GM19372 (cell line): Measurements from ENCODE around the gene SLC1A4.
"Not testable (repeated sequence)": the region's sequence is repeated elsewhere in the genome, so short reads cannot be mapped to it uniquely, and the experiment has no call there.

Source experiments
- ATAC-seq: cut with Tn5 transposase; IDR thresholded peaks from one replicate; pipeline ENCODE4 v1.9.1; 2021; ENCODE audit warnings: mild to moderate bottlenecking, low read depth, moderate library complexity; ENCODE audit not compliant: unreplicated experiment

SLC1A4 gene

DNA sequence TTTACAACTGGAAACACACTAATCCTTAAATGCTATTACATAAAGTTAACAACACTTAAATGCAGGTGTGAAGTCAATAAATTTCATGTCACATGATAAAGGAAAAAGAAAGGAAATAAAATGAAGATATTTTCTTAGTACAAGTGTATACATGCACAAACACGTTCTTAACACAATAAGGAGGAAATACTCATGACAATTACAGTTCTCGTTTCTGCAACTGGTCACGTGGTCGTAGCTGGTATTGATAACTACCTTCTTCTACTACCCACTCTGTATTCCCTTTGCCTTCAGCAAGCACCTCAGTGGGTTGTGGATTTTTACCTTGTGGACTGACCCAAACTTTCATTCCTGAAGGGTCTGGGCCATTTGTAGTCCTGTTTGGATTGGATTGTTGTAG is 26.1 kb upstream of the SLC1A4 start:
- ATAC-seq, result not testable (repeated sequence)

DNA sequence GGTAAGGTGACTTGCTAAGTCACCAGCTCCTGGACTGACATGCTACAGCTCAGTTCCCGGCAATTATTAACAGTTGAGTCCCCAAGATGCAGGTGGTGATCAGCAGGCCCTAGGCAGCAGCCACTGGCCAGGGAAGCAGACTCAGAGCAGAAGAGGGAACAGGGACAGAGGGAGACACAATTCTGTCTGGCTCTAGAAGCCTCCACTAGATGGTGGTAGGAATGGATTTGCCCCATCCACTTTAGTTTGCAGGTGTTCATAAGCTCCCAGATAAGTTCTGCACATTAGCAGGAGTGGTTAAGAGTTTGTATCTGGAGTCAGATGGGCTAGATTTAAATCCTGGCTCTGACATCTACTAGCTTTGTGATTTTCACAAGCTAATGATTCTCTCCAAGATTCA is 25.5 kb upstream of the SLC1A4 start:
- no peak for ATAC-seq

DNA sequence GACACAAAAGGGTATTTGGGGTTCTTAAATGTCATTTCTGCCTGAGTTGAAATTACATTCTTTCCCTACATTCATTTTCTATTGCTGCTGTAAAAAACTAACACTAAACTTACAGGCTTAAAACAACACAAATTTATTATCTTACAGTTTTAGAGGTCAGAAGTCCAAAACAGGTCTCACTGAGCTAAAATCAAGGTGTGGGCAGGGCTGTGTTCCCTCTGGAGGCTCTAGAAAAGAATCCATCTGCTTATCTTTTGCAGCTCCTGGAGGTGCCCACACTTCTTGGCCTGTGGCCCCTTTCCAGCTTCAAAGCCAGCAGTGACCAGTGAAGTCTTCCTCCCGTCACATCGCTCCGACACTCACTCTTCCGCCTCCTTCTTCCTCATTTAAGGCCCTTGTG is 23.2 kb upstream of the SLC1A4 start:
- no peak for ATAC-seq

DNA sequence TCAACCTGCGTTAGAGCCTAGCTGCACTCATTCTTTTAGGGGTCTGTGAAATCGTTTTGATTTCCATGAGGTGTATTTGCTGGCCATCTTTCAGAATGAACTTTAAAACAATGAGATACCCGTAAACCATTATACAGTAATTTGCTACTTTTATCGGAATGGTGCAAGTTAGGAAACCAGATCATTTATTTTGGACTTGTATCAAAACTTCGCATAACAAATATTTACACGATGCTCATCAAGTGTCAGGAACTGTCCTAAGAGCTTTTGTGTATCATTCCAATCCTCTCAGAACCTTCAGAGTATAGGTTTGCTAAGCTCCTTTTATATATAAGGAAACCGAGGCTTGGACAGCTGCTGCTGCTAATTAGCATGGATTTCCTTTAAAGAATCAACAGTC is 22.4 kb upstream of the SLC1A4 start:
- no peak for ATAC-seq

DNA sequence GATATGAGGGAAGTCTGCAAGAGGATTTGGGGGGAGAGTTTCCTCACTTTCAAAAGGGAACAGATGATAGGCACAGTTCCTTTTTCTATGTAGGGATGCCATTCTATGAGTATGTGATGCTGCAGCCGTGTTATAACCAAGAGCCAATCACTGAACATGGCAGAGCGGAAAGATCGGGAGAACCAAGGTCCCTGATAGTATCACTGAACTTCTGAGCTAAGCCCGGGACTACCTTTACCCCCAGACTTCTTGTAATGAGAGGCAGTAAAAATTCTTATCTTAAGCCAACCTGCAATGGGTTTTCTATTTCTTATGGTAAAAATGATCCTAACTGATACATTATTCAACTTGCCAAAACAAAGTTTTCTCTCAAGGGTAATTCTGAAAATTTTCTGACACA is 21.6 kb upstream of the SLC1A4 start:
- no peak for ATAC-seq

DNA sequence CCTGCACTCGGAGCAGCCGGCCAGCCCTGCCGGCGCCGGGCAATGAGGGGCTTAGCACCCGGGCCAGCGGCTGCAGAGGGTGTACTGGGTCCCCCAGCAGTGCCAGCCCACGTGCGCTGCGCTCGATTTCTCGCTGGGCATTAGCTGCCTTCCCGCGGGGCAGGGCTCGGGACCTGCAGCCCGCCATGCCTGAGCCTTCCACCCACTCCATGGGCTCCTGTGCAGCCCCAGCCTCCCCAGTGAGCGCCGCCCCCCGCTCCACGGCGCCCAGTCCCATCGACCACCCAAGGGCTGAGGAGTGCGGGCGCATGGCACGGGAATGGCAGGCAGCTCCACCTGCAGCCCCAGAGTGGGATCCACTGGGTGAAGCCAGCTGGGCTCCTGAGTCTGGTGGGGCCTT is 20.1 kb upstream of the SLC1A4 start:
- ATAC-seq, result not testable (repeated sequence)

DNA sequence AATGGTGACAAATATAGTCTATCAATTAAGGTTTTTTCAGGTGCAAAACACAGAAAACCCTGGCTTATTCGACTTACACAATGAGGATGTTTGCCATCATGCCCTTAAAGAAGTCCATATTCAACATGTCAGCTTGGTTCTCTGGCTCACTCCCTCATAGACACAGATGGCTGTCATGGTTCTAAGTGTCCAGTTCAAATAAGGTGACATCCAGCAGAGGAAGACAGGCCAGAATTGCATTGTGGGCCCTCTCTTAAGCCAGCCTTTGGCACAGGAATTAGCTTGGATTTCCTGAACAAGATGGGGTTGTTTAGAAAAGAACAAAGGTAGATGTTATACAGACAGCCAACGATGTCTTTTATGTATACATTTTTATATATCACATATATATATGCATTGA is 18.7 kb upstream of the SLC1A4 start:
- no peak for ATAC-seq

DNA sequence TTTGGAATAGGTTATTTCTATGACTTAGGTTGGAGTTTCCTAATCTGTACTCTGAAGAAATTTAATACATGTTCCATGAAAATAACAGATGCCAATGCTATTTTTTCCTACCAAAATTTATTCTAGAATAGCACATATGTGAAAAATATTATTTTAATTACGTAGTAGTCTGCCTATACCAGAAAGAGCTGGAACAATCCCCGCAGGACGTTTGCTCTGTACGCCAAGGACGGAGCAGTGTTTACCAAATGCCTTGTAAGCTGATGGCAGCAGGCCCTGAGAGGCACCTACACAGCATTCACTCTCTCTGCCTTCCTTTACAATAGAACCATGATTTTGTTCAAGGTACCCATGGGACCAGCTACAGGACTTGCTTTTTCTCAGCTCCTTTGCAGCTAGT is 16.8 kb upstream of the SLC1A4 start:
- no peak for ATAC-seq

DNA sequence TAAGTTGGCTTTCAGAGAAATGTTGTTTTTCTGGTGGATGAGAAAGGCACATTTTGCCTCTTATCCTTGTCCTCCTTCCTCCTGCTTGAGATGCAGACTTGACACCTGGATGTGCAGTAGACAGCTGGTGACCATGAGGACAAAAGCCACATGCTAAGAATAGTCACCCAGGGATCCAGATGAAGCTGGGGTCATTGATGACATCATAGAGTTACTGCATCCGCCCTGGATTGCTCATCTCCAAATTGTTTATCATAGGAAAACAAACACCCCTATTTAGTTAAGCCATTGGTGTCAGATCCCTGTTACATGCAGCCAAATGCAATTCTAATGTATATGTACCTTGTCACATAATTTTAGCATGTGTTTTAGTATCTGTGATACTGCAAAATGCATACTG is 16.3 kb upstream of the SLC1A4 start:
- no peak for ATAC-seq

DNA sequence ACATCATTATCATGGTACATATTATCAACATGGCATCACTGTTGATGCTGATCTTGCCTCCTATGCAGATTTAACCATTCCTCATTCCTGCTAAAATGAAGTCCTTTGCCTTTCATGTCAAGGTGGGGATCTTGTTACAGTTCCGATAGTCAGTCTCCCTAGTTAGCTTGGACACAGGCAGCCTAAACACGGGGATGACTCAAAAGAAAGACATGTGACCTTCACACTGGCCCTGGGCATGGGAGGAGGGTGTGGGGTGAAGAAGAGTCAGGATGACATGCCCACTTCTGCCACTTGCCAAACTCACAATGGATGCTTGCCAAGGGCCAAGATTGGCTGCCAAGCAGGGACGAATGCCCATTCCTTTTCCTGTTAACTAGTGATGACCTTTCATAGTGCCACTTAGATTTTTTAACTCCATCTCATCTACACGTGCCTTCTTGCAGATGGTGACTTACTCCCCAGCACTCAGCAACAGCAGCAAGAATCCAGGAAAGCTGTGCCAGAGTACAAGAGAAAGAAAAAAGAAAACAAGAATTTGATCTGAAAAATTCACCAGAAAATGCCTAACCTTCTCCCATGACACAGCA is 13.9 kb upstream of the SLC1A4 start:
- ATAC-seq, result no peak

DNA sequence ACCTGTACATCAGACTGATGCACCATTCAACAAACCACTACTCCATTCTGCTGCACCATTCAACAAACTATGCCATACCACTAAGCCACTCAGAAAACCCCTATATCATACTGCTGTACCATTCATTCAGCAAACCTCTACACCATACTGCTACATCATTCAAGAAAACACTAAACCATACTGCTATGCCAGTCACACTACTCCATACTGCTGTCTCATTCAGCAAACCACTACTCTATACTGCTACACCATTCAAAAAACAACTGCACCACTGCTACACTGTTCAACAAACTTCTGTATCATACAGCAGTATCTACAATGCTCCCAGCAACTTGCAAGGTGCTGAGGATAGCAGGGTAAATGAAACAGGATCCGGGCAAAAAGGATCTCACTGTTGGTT is 12.9 kb upstream of the SLC1A4 start:
- ATAC-seq, result no peak

DNA sequence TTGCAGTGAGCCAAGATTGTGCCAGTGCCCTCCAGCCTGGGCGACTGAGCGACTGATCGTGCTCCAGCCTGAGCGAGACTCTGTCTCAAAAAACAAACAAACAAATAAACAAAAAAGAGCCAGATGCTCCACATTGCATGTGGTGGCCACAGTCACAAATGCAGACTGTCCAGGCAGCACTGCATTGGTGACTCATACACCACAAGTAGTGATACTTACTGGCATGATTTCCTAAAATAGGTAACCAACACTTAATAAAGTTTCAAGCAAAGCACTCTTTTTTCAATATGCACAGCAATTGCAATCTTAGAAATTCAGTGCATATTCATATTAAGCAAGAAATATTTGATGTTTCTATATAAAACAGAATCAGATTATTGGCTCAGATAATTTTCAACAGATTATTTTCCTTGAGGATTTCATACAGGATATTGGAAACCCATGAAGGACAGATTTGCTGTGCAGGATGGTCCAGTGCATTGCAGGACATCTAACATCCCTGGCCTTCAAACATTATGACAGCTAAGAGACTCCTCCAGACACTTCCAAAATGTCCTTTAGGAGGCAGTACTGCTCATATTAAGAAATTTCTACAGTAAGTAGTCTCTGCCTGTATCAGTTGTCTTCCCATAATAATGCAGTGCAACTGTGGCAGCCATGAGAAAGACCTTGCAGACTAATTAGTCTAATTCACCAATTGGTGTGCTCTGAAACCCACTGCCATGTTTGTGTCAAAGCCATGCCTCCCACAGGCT is 10.5 kb upstream of the SLC1A4 start:
- no peak for ATAC-seq

DNA sequence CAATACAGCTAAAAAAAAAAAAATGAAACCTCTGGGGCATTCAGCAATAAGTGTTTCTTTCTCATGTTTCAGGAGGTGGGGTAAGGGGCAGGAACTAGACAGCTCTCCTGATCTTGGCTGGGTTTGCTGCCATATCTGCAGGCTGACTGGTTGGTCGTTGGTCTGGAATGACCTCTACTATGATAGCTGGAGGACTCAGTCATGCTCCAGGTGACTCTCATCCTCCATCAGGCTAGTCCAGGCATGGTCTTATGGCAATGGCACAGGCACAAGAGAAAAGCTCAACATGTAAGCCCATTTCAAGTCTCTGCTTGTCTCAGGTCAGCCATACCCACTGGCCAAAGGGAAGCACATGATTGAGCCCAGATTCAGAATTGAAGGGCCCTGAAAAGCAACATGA is 9.5 kb upstream of the SLC1A4 start:
- ATAC-seq, result no peak

DNA sequence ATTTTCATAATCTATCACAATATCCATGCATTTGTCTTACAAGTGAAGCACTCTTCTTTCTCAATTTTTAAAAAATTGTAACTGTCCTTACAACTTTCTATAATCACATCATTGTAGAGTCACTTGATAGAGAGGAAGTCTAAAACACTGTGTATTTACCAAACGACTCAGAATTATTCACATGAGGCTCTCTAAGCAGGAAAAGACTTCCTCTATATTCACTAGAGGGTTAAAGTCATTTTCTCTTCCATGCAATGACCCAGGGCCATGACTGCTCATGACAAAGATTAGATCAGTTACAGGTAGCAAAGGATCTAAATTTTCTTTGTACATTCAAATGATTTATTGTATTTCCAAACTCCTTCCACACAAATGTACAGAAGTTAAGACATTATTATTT is 9.0 kb upstream of the SLC1A4 start:
- ATAC-seq, result no peak

DNA sequence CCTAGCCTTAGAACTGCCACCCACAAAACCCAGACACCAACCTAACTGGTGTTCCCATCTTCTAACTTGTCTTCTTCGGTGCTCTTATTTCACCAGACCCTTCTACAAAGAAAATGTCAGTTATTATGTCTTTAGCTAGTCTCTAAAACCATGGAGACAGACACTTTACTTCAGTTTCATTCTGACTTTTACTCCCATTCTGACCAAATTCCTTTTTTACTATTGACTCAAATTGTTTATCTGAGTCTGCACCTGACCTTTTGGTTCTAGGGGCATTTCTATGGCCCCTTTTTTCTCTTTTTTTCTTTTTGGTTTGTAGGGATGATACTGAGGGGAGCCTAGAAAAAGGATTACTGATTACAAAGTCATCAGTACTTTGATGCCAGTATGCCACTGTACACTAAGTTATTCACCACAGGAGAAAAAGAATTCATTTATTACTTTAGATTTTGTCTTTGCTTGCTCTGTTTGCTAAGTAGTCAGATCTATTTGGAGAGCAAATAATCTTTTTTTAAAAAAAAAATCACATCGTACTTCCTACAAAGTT is 6.8 kb upstream of the SLC1A4 start:
- peak; percentile 45 for ATAC-seq

DNA sequence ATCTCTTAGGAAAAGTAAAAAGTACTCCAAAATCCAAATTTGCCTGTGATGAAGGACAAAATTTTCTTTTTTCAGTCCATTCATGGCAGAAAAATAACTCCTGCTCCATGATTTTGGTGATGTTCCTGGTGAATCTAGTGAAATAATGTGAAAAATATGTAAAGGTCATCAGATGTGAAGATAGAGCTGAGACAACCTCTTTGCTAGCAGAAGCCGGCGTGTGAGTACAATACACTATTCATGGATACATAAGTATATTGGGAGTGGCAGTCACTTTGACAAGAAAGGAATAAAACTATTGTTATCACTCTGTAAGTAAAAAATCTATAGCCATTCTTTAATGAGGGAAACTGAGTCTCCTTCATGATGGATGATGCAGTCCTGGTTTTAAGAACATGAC is 6.3 kb upstream of the SLC1A4 start:
- no peak for ATAC-seq

DNA sequence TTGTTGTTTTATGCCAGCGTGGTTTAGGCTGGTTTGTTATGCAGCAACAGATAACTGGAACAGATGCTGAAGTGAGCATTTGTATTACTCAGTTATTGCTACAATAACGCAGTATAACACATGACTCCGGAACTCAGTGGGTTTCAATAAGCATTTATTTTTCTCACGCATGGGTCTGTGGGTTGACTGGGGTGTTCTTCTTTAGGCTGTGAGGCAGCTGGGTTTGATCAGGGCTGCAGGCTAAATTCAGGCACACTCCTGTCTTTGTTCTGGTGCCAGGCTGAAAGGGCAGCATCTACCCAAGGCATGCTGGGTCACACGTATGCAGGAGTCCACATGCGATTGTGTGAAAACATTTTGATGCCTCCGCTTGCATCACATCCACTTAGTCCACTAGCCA is 3.8 kb upstream of the SLC1A4 start:
- ATAC-seq, result no peak

DNA sequence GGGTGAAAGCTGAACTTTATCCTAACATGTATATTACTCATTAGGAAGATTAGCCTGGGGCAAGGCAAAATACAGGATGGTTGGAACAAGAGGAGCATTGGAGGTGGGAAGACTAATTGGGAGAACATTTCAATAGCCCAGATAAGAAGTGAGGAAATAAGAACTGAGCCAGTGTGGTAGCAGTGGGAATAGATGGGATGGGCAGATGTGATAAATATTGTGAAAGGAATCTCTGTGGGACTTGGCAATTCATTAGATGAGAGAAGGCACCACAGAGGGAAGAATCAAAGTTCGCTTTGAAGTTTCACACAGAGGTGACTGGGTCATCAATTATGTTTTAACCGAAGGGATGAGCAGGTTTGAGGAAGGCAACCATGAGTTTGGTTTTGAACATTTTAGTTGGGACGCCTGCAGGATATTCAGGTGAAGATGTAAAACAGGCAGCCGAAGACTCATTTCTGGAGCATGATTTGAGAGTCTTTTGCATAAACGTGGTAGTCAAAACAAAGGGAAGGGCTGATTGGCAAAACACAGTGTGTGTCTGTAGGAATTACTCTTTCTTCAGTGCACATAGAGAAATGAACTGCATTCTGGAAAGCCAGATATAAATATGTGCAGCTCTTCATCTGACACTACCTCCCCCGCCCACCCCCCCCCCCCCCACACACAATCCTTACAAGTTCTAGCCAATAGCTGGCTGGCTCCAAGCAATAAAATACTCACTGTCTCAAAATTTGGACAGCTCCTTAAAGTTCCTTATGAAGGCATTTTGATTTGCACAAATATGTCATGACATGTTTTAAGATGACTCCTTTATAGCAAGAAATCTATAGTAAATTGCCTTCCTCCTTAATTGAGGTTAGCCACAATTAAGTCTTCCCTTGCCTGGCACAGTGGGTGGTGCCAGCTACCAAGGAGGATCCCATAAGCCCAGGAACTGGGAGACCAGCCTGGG is 1.9 kb upstream of the SLC1A4 start:
- ATAC-seq, result no peak

DNA sequence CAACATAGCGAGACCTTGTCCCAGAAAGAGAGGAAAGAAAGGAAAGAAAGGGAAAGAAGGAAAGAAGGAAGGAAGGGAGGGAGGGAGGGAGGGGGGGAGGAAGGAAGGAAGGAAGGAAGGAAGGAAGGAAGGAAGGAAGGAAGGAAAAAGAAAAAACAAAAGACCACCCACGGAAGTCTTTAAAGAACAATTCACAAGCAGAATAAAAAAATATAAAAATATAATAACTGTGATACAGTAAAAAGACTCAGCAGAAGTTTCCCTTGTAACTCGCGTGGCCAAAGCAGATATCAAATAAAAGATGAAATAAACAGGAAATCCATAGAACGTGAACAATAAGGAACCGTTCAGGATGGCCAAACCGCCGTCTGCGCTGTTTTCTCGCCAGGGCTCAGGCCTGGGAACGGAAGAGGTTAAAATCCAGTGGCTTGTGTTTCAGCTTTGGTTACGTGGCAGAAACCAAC is 1.2 kb upstream of the SLC1A4 start:
- no peak for ATAC-seq

DNA sequence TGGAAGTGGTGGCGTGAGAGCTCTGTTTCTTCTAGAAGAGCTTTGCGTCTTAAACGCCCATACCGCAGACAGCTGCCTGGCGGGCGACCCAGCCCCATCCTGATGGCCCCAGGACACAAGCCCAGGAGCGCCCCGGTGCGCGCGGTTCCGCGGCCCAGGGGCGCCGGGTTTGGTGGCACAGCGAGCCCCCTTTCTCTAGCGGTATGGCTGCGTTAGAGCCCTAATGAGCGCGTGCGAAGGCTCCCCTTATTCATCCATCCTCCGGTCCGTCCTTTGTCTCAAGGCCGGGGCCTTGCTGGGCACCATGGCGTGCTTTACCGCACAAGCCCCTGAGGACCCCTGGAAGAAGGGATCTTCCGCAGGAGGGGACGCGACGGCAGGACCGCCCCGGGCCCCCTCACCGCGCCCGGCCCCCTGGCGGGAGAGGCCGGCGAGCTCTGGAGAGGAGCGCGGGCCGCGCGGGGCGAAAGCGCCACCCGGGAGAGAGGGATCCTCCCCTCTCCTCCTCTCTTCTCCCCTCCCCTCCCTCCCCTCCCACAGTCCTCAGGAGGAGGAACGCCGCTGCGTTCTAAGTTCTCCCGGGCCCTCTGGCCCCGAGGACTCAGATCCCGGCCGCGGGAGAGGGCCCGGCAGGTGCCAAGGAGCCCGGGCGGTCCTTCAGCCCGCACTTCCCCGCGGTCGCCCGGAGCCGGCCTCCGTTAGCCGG is 626 bp upstream of the SLC1A4 start:
- ATAC-seq, result peak; percentile 33
